Pancreas (tissue), 10 donors: ENCODE results near the gene CALN1. TPM values are rescaled to one million over a fixed set of nuclear protein-coding genes. Genes with fewer than 3 reads are reported as not detected.
"Not testable (repeated sequence)": the region's sequence is repeated elsewhere in the genome, so short reads cannot be mapped to it uniquely, and the experiment has no call there.

Source experiments
- ATAC-seq, 4 donors: fragments of 200-7000 bp; cut with Tn5 transposase; one replicate each; pipeline versions ENCODE4 v1.8.0 to v1.9.1; 2020; ENCODE audit warnings: mild to moderate bottlenecking in 4 of 4, moderate library complexity in 4 of 4
- DNase-seq, 6 donors: peaks; one replicate each; pipeline ENCODE4 v3.0.0-alpha.2; 2020
- FAIRE-seq: peaks from 2 replicates; lab custom pipeline; 2012; peaks lifted over from hg19 to GRCh38; lab: Jason Lieb, UNC
- H3K27ac ChIP-seq, 4 donors: fragments of 200-600 bp; sonication (generic); 1 replicate in 3 of 4; 2 replicates in 1 of 4; pipeline versions ENCODE4 v1.5.0 to v1.8.0; 2020
- H3K27me3 ChIP-seq, 4 donors: fragments of 200-600 bp; one replicate each; pipeline ENCODE4 v1.8.0; 2021
- H3K36me3 ChIP-seq, 3 donors: fragments of 200-600 bp; sonication (generic) in 1 of 3; one replicate each; pipeline versions ENCODE4 v1.5.0 to v1.8.0; 2020 to 2021
- H3K4me1 ChIP-seq, 3 donors: fragments of 200-600 bp; one replicate each; pipeline ENCODE4 v1.8.0; 2021
- H3K4me3 ChIP-seq, 4 donors: fragments of 200-600 bp; sonication (generic) in 2 of 4; one replicate each; pipeline versions ENCODE4 v1.5.0 to v1.8.0; 2020 to 2021
- H3K9me3 ChIP-seq, 4 donors: fragments of 200-600 bp; one replicate each; pipeline ENCODE4 v1.8.0; 2021
- CTCF ChIP-seq, 4 donors: fragments of 200-600 bp; sonication (generic) in 3 of 4; IDR thresholded peaks; one replicate each; pipeline versions ENCODE4 v1.5.0 to v1.8.0; 2021; ENCODE audit warnings: antibody characterized with exemption in 4 of 4
- WGBS, 2 donors: extraction: QIAGEN DNeasy Blood & Tissue Kit; methylation state at CpG; one replicate each; pipeline ENCODE4 v1.1.7; 2013; 5-methylcytosine and 5-hydroxymethylcytosine counted together
- intact Hi-C, 3 donors: fragments of 100-400 bp; cut with DNase I; formaldehyde crosslinking; loops; one replicate each; pipeline versions ENCODE4 v1.11.1 to v1.14.2; 2022
- polyA plus RNA-seq, 2 donors: library from polyadenylated mRNA; stranded (reverse); fragments of 200-250 nt; gene quantifications; one replicate each; pipeline ENCODE4 v1.2.3, GENCODE V29; 2013
- total RNA-seq, 6 donors: library from RNA; stranded (reverse); fragmentation: NEBNext Ultra II Directional in 4 of 6; extraction: Animal tissue kit (Norgen Biotek cat#: 25700) in 4 of 6; gene quantifications; one replicate each; pipeline versions ENCODE4 v1.2.1 to v1.2.4, GENCODE V29; 2021 to 2023
- donor health status: healthy with polysubstance abuse.
- donor health status: DM: no; HTN: no; CAD: no; lungs with moderate emphysema.
- donor health status: DM: no; HTN: no; CAD: no.
- donor health status: control.
- donor health status: control.
- donor health status: Bipolar disorder and iron deficiency.
- donor health status: DM: yes; HTN: yes; CAD: no.
- donor health status: DM: no; HTN: no; CAD: no.
- donor health status: DM: no; HTN: no; CAD: no.
- donor health status: DM: yes; HTN: yes; CAD: no.

Gene CALN1
- total and polyA plus RNA-seq, 8 donors = 0.39 to 18.4 (median 1.5) TPM

- ATAC-seq = no peak
- no peak for DNase-seq
- no peak overlapping the region for H3K4me3 ChIP-seq
- no peak overlapping the region for H3K27ac ChIP-seq
- WGBS, 2 donors = 70 to 79% methylated on average over 5 of the region's 5 CpGs
- no peaks in the 10 kb centered on the region for H3K36me3 ChIP-seq
- H3K9me3 ChIP-seq = no peaks in the 10 kb centered on the region
- no peaks in the 10 kb centered on the region for H3K27me3 ChIP-seq
- H3K4me1 ChIP-seq = no peaks in the 10 kb centered on the region
- no peak for TF ChIP-seq CTCF (IDR thresholded peaks at IDR 0.05)
- FAIRE-seq = no peak
- intact Hi-C loops = no loop called here
Observed at GRCh38 chr7:72213769-72214168, 198.4 kb downstream of the CALN1 start.

- no peak overlapping the region for H3K27ac ChIP-seq
- no peaks in the 10 kb centered on the region for H3K36me3 ChIP-seq
- 67 to 80% methylated on average over 7 of the region's 7 CpGs for whole genome bisulfite sequencing, 2 donors
- no peak for ATAC-seq
- DNase-seq = no peak
- no peak for TF ChIP-seq CTCF (IDR thresholded peaks at IDR 0.05)
- H3K4me3 ChIP-seq = no peak overlapping the region
- H3K27me3 ChIP-seq = no peaks in the 10 kb centered on the region
- no peaks in the 10 kb centered on the region for H3K4me1 ChIP-seq
- no peaks in the 10 kb centered on the region for H3K9me3 ChIP-seq
- intact Hi-C loops = no loop called here
- FAIRE-seq = no peak
Observed at GRCh38 chr7:72213081-72213480, 199.1 kb downstream of the CALN1 start.

- intact Hi-C loops = no loop called here
- Histone ChIP-seq H3K36me3 (no peaks in the 10 kb centered on the region), H3K4me3 (no peak overlapping the region), H3K9me3 (no peaks in the 10 kb centered on the region), H3K4me1 (no peaks in the 10 kb centered on the region), H3K27ac (no peak overlapping the region), H3K27me3 (no peaks in the 10 kb centered on the region)
- no peak for FAIRE-seq
- WGBS, 2 donors = 82 to 89% methylated on average over 3 of the region's 3 CpGs
- TF ChIP-seq CTCF (IDR thresholded peaks at IDR 0.05) = no peak
- DNase-seq = no peak
- ATAC-seq = no peak
Observed at GRCh38 chr7:72211175-72211574, 201.0 kb downstream of the CALN1 start.

GRCh38 chr7:72209006-72209405 lies 203.1 kb downstream of the CALN1 start:
- H3K9me3 ChIP-seq, H3K27me3 ChIP-seq, H3K4me3 ChIP-seq, FAIRE-seq, intact Hi-C loops, H3K4me1 ChIP-seq, H3K36me3 ChIP-seq, ATAC-seq, DNase-seq, H3K27ac ChIP-seq: not testable (repeated sequence)

GRCh38 chr7:72196176-72196575 lies 216.0 kb downstream of the CALN1 start:
- Histone ChIP-seq H3K27me3 (no peaks in the 10 kb centered on the region), H3K27ac (no peak overlapping the region), H3K4me1 (no peaks in the 10 kb centered on the region), H3K9me3 (no peaks in the 10 kb centered on the region), H3K36me3 (no peaks in the 10 kb centered on the region), H3K4me3 (no peak overlapping the region)
- no peak for DNase-seq
- intact Hi-C loops = no loop called here
- 87 to 94% methylated on average over 9 of the region's 9 CpGs for WGBS, 2 donors
- ATAC-seq = no peak
- FAIRE-seq = no peak
- TF ChIP-seq CTCF (IDR thresholded peaks at IDR 0.05) = no peak

- no peak for DNase-seq
- no peaks in the 10 kb centered on the region for H3K9me3 ChIP-seq
- 78 to 85% methylated on average over 10 of the region's 10 CpGs for WGBS, 2 donors
- no peak for ATAC-seq
- no peak for FAIRE-seq
- H3K36me3 ChIP-seq = no peaks in the 10 kb centered on the region
- no peaks in the 10 kb centered on the region for H3K4me1 ChIP-seq
- no peak overlapping the region for H3K27ac ChIP-seq
- no peak for TF ChIP-seq CTCF (IDR thresholded peaks at IDR 0.05)
- no peak overlapping the region for H3K4me3 ChIP-seq
- H3K27me3 ChIP-seq = no peaks in the 10 kb centered on the region
- intact Hi-C loops = no loop called here
Observed at GRCh38 chr7:72190919-72191318, 221.2 kb downstream of the CALN1 start.
